ENCODE data around the gene VIL1. TPM values are rescaled to one million over a fixed set of nuclear protein-coding genes. Genes with fewer than 3 reads are reported as not detected.

VIL1 gene
- total and polyA plus RNA-seq, 2 of the 8 experiments (the other 6 are each of a cell fraction or from before 2014, with no cell fraction given) = 6.2 to 7.0 TPM

DNA sequence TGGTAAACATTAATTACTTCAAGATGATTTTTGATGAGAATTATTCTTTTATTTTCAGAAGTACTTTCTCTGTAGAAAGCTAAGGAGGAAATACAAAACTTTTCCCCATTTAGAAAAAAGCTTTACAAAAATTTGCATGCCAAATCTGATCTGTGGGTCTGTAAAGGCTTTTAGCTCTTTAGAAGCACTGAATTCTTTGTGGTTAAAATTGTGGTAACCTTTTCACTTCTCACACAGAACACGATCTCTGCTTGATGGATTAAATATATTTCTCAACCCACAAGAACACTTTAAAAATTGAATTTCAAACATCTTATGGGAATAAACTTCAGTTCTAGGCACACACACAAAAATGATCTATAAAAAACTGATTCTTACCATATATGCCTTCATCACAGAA, 63.7 kb downstream of the VIL1 start:
- Histone ChIP-seq H4K20me1 (replicated peaks in 1 of 2; ENCODE audit: control insufficient read depth in 1 of 2, insufficient read depth in 2 of 2, low read length in 2 of 2) (no peaks in the 10 kb centered on the region), H3K23me2 (ENCODE audit: low read depth, low read length) (no peaks in the 10 kb centered on the region), H2BK15ac (ENCODE audit: low read length) (no peak overlapping the region), H3K18ac (ENCODE audit: extremely low read depth, low read length) (no peak overlapping the region), H3K4me2 (ENCODE audit: insufficient read depth in 1 of 2, low read depth in 2 of 2, low read length in 2 of 2) (no peak overlapping the region), H2BK12ac (ENCODE audit: low read depth, low read length) (no peak overlapping the region), H3K79me1 (ENCODE audit: low read depth, low read length) (no peaks in the 10 kb centered on the region), H3K9ac (replicated peaks in 1 of 4; ENCODE audit: extremely low read depth in 1 of 4, low read depth in 3 of 4, low read length in 3 of 4) (no peak overlapping the region), H3K27me3 (replicated peaks in 1 of 4; ENCODE audit: control insufficient read depth in 3 of 4, extremely low read depth in 1 of 4, insufficient read depth in 3 of 4, low read length in 3 of 4) (no peaks in the 10 kb centered on the region), H2BK20ac (ENCODE audit: low read length) (no peak overlapping the region), H2AK5ac (ENCODE audit: low read depth, low read length) (no peak overlapping the region), H3K14ac (ENCODE audit: insufficient read length) (no peak overlapping the region), H3K4ac (replicated peaks; ENCODE audit: insufficient read length, low read depth, low read length) (no peak overlapping the region), H3K9me3 (ENCODE audit: insufficient read depth in 2 of 2, low read depth in 1 of 2, low read length in 1 of 2) (no peaks in the 10 kb centered on the region), H3K56ac (replicated peaks; ENCODE audit: insufficient read length, low read depth, low read length) (no peak overlapping the region), H2AFZ (ENCODE audit: low read length) (no peak overlapping the region), H3K36me3 (ENCODE audit: control insufficient read depth in 2 of 4, insufficient read depth in 4 of 4, low read length in 3 of 4) (peaks cover 3 to 43% (median 23%) of the 10 kb centered on the region in 4 experiments; a peak in 5 of 8 replicates), H3K4me1 (replicated peaks in 1 of 4; ENCODE audit: control insufficient read depth in 3 of 4, insufficient read depth in 4 of 4, low read length in 3 of 4) (no peaks in the 10 kb centered on the region), H4K91ac (replicated peaks; ENCODE audit: insufficient read length, low read length) (no peak overlapping the region), H2BK5ac (ENCODE audit: low read depth, low read length) (no peak overlapping the region), H3K4me3 (ENCODE audit: extremely low read depth in 1 of 4, insufficient read depth in 2 of 4, low read depth in 3 of 4, low read length in 4 of 4) (no peak overlapping the region), H2BK120ac (replicated peaks; ENCODE audit: low read depth, low read length) (no peak overlapping the region), H4K5ac (ENCODE audit: insufficient read length, low read depth, low read length) (no peak overlapping the region), H3K23ac (ENCODE audit: insufficient read length) (no peak overlapping the region), H4K8ac (ENCODE audit: extremely low read depth, insufficient read depth, low read length) (no peak overlapping the region), H3K27ac (ENCODE audit: low read depth, low read length) (no peak overlapping the region), H3K79me2 (ENCODE audit: control insufficient read depth in 1 of 2, insufficient read depth in 2 of 2, low read length in 2 of 2) (no peaks in the 10 kb centered on the region)
- FAIRE-seq (no peak), DNase-seq (ENCODE audit: low read depth in 1 of 2, low spot score in 2 of 2) (no peak)
- 91% methylated on average over 1 of the region's 1 CpG; no CpG with 5 or more reads in 1 of the 2 experiments for WGBS, 2 experiments (ENCODE audit: extremely low coverage in 1 of 2, insufficient coverage in 1 of 2, insufficient read length in 1 of 2, insufficient replicate concordance in 2 of 2, low coverage in 1 of 2, low lambda C conversion rate in 2 of 2, missing lambda C conversion rate in 1 of 2)
- POLR2A ChIA-PET (ENCODE audit: partially characterized antibody) = no interaction called here
- CTCF ChIA-PET (ENCODE audit: partially characterized antibody) = no interaction called here
- TF ChIP-seq CREB1 (IDR thresholded peaks at IDR 0.05) = no peak
- no peak for TF ChIP-seq CHD1 (IDR thresholded peaks at IDR 0.05; ENCODE audit: low read depth, low read length)
- no peak for TF ChIP-seq EGR1 (IDR thresholded peaks at IDR 0.05; ENCODE audit: borderline replicate concordance, low read depth, low read length)
- TF ChIP-seq BRCA1 (IDR thresholded peaks at IDR 0.05; ENCODE audit: low read depth, low read length) = no peak
- no peak for TF ChIP-seq GABPA (IDR thresholded peaks at IDR 0.05; ENCODE audit: borderline replicate concordance, insufficient read depth, low read length)
- no peak for TF ChIP-seq SRF (IDR thresholded peaks at IDR 0.05; ENCODE audit: low read depth, low read length)
- no peak for TF ChIP-seq JUN (IDR thresholded peaks at IDR 0.05; ENCODE audit: low read depth, low read length)
- no peak for TF ChIP-seq EZH2 (IDR thresholded peaks at IDR 0.05; ENCODE audit: low read depth, low read length, severe bottlenecking)
- no peak for TF ChIP-seq NRF1 (IDR thresholded peaks at IDR 0.05; ENCODE audit: low read depth, low read length)
- TF ChIP-seq TAF1 (IDR thresholded peaks at IDR 0.05; ENCODE audit: low read depth, low read length) = no peak
- TF ChIP-seq POLR2AphosphoS5 (IDR thresholded peaks at IDR 0.05; ENCODE audit: low read depth, low read length) = no peak
- TF ChIP-seq RXRA (IDR thresholded peaks at IDR 0.05; ENCODE audit: insufficient read depth, low read depth, low read length) = no peak
- TF ChIP-seq KDM5A (IDR thresholded peaks at IDR 0.05; ENCODE audit: low read length) = no peak
- no peak for TF ChIP-seq SIX5 (IDR thresholded peaks at IDR 0.05; ENCODE audit: low read depth, low read length)
- no peak for TF ChIP-seq NANOG (IDR thresholded peaks at IDR 0.05; ENCODE audit: insufficient read depth, low read depth, low read length, poor library complexity, severe bottlenecking)
- no peak for TF ChIP-seq RFX5 (IDR thresholded peaks at IDR 0.05; ENCODE audit: borderline replicate concordance, low read depth, low read length)
- TF ChIP-seq POLR2A (IDR thresholded peaks at IDR 0.05; ENCODE audit: control extremely low read depth in 1 of 2, low read depth in 2 of 2, low read length in 2 of 2) = no peak
